WERI-Rb-1 (cell line): ENCODE data around the gene ISCU.

Source experiments
- DNase-seq: peaks from one replicate; pipeline ENCODE4 v3.0.0-alpha.2; 2020
- H3K27ac ChIP-seq: fragments of 250-450 bp; sonication (Bioruptor Pico); 2 replicates; pipeline ENCODE4 v1.5.1; 2020; ENCODE audit warnings: mild to moderate bottlenecking, moderate library complexity
- H3K27me3 ChIP-seq: fragments of 250-450 bp; sonication (Bioruptor Pico); 2 replicates; pipeline ENCODE4 v1.5.1; 2021; ENCODE audit warnings: mild to moderate bottlenecking, low read depth, moderate library complexity; ENCODE audit not compliant: insufficient read depth, severe bottlenecking
- H3K36me3 ChIP-seq: fragments of 250-450 bp; sonication (Bioruptor Pico); 2 replicates; pipeline ENCODE4 v1.5.1; 2020; ENCODE audit warnings: mild to moderate bottlenecking, moderate library complexity
- H3K4me3 ChIP-seq: 2 replicates; pipeline ENCODE4 v1.5.1; 2011; ENCODE audit warnings: low read depth, mild to moderate bottlenecking, control low read depth, low read length
- H3K9me3 ChIP-seq: fragments of 250-450 bp; sonication (Bioruptor Pico); 2 replicates; pipeline ENCODE4 v1.5.1; 2021; ENCODE audit warnings: mild to moderate bottlenecking, moderate library complexity; ENCODE audit not compliant: severe bottlenecking
- TF ChIP-seq, protein P1 (sequence below): IDR thresholded peaks from 2 replicates; pipeline ENCODE4 v1.5.1; 2011; ENCODE audit warnings: low read depth, mild to moderate bottlenecking, control low read depth, inconsistent platforms, low read length

ISCU gene

DNA sequence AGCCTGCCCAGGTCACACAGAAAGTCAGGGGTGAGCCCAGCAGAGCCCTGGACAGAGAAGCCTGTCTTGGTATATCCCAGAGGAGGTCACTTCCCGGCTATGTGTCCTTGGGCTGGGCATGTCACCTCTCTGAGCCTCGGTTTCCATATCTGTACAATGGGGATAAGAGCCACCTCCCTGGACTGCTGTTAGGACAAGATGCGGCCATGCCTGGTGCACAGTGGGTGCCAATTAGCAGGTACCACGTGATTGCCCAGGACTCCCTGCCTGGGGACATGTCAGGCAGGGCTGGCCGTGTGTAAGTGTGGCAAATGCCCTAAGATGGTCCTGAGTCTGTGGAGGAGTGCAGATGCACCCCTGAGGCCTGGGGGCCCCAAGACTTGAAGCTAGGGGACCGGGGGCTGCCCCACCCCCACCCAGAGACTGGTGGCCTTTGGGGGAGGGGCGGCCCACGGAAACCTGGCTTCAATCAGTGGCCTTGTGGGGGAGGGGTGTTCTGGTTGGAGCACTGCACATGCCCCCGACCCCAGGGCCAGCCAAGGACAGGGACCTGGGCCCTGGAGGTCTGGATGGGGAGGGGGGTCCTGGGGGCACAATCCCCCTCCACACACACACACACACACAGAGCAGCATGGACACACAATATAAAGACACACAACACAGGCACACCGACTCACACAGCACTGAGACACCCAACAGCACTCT, 34.6 kb downstream of the ISCU start:
- no peak overlapping the region for H3K4me3 ChIP-seq
- H3K36me3 ChIP-seq: no peaks in the 10 kb centered on the region
- DNase-seq: no peak
- no peaks in the 10 kb centered on the region for H3K9me3 ChIP-seq
- TF ChIP-seq, protein P1, sequence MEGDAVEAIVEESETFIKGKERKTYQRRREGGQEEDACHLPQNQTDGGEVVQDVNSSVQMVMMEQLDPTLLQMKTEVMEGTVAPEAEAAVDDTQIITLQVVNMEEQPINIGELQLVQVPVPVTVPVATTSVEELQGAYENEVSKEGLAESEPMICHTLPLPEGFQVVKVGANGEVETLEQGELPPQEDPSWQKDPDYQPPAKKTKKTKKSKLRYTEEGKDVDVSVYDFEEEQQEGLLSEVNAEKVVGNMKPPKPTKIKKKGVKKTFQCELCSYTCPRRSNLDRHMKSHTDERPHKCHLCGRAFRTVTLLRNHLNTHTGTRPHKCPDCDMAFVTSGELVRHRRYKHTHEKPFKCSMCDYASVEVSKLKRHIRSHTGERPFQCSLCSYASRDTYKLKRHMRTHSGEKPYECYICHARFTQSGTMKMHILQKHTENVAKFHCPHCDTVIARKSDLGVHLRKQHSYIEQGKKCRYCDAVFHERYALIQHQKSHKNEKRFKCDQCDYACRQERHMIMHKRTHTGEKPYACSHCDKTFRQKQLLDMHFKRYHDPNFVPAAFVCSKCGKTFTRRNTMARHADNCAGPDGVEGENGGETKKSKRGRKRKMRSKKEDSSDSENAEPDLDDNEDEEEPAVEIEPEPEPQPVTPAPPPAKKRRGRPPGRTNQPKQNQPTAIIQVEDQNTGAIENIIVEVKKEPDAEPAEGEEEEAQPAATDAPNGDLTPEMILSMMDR: no peak
- H3K27me3 ChIP-seq: no peaks in the 10 kb centered on the region
- no peak overlapping the region for H3K27ac ChIP-seq

DNA sequence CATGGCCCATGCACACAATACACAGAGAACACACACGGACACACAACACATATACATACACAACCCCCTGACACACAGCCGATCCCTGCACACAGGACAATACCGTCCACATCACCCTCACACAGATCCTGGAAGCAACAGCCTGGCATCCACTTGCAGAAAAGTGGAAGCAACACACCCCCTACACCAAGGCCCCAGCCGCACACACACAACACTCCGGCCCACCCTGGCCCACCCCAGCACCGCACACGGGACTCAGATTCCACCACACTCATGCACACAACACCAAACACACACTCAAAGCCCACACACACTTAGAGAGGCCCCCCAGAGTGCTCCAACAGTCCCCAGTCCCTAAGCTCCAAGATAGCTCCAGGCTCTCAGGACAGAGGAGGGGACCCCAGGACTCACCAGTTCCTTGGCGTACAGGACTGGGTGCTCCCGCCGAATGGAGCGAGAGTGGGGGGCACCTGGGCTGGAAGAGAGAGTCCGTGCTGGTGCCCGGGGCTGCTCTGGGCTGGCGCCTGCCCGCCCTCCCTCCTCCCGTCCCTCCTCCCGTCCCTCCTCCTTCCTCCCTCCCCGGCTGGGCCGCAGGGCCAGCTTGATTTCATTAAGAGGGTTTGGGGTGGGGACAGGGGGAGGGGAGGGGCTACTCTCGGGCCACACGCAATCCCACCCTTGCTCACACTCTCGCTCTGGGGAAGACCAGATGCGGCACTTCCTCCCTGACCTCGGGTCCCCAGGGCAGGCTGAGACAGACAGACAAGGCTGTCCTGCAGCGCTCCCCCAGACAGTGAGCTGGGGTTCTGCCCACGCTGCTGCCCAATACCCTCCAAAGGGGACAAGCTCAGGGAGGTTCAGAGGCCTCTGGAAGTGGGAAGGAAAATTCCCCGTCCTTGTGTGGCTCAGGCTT, 35.4 kb downstream of the ISCU start, which contains the start of gene TMEM119:
TMEM119 (minus strand) TSS at position 526 of the 913 bp plus-strand sequence. CDS start 5,701 bp downstream, outside the sequence.
- peak; percentile 32 for DNase-seq
- H3K4me3 ChIP-seq: no peak within 1 kb of the TSS

DNA sequence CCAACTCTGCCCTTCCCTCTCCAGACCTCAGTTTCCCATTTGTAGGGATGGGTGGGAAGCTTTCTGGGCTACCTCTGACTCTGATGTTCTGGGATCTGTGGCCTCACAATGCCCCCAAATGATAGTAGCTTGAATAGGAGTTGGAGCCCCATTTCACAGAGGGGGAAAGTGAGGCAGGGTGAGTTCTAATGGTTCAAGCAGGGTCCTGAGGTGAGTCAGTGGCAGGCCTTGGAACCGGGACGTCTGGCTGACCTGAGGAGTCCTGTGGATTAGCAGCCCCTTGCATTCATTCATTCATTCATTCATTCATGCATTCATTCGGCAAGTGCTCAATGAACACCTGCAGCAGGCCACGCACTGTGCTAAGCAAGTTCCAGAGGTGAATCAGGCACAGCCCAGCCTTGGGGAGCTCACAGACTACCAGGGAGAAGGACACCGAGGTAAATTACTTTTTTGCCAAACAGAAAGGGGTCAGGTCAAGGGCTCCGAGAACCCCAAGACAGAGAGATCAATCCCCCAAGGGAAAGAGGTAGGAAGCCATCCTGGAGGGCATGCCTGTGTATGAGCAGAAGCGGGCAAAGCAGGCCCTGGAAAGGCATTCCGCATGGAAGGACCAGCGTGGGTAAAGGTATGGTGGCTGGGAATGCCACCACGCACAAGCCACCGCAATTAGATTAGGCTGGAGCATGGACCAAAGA, 36.3 kb downstream of the ISCU start:
- no peaks in the 10 kb centered on the region for H3K36me3 ChIP-seq
- no peak overlapping the region for H3K4me3 ChIP-seq
- H3K9me3 ChIP-seq: no peaks in the 10 kb centered on the region
- TF ChIP-seq, protein P1: no peak
- no peak for DNase-seq
- H3K27me3 ChIP-seq: no peaks in the 10 kb centered on the region
- no peak overlapping the region for H3K27ac ChIP-seq

More for the DNA sequence above, 35.4 kb downstream of the ISCU start, which contains the start of gene TMEM119:
- TF ChIP-seq, protein P1: no peak
- no peaks in the 10 kb centered on the region for H3K9me3 ChIP-seq
- no peaks in the 10 kb centered on the region for H3K27me3 ChIP-seq
- H3K36me3 ChIP-seq: no peaks in the 10 kb centered on the region
- no peak within 1 kb of the TSS for H3K27ac ChIP-seq

DNA sequence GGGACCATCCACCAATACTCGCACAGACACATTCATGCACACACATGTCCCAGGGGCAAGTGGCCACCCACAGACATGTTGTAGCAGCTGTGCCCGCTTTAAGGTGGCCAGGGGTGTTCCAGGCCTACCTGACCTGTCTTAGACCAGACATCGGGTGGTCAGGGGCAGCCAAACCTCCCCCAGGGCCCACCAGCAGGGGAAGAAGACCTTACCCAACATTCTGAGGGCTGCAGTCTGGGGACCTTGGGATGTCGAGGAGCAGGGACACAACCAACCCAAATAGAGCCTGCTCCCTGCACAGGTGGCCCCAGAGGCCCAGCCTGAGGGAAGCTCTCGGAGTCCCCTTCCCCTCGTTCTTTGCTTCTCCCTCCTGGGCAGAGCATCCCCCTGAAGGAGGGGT, 37.1 kb downstream of the ISCU start:
- no peak for DNase-seq
- Histone ChIP-seq H3K36me3 (no peaks in the 10 kb centered on the region), H3K27me3 (no peaks in the 10 kb centered on the region), H3K27ac (no peak overlapping the region), H3K4me3 (no peak overlapping the region), H3K9me3 (no peaks in the 10 kb centered on the region)
- TF ChIP-seq, protein P1: no peak

DNA sequence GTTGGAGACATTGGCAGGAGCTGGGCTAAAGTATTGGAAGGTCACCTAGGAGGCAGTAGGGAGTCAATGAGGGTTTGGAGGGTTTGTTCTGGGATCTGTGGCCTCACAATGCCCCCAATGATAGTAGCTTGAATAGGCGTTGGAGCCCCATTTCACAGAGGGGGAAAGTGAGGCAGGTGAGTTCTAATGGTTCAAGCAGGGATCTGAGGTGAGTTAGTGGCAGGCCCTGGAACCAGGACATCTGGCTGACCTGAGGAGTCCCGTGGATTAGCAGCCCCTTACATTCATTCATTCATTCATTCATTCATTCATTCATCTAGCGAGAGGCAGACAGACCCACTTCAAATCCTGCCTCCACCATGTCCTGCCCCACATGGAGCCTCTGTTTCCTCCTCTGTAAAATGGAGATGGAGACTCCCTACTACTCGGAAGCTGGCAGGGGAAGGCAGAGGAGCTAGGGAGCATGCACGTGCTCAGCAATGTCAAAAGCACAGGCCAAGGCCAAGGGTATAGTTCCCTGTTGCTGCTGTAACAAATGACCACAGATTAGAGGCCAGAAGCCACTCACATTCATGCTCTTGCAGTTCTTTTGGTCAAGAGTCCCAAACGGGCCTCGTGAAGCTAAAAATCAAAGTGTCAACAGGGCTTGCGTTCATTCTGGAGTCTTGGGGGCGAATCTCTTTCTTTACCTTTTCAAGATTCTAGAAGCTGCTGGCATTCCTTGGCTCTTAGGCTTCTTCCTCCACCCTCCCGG, 37.7 kb downstream of the ISCU start:
- no peak for DNase-seq
- TF ChIP-seq, protein P1: 0 out of 2 replicates have a peak, but pooled peaks have one; percentile 8
- Histone ChIP-seq H3K27ac (no peak overlapping the region), H3K36me3 (no peaks in the 10 kb centered on the region), H3K9me3 (no peaks in the 10 kb centered on the region), H3K4me3 (no peak overlapping the region), H3K27me3 (no peaks in the 10 kb centered on the region)
